ENCODE data around the gene PTBP3. TPM values are rescaled to one million over a fixed set of nuclear protein-coding genes. Genes with fewer than 3 reads are reported as not detected.

PTBP3 gene
- polyA plus RNA-seq, 3 donors = 33.6 to 68.3 (median 51.4) TPM

GRCh38 chr9:112369817-112370216 is 36.4 kb upstream of the PTBP3 start:
- H3K27me3 ChIP-seq (ENCODE audit: control insufficient read depth in 2 of 2, insufficient read depth in 2 of 2, low read length in 2 of 2) = peaks cover 0 to 2% of the 10 kb centered on the region in 2 donors
- no peak overlapping the region for H3K4me3 ChIP-seq (replicated peaks in 1 of 3; ENCODE audit: low read depth in 2 of 3, low read length in 3 of 3)
- Mint-ChIP-seq H3K36me3 (peaks cover 3 to 5% of the 10 kb centered on the region in 2 donors), H3K27ac (no peak overlapping the region), H3K4me1 (no peaks in the 10 kb centered on the region), H3K4me3 (no peak overlapping the region), H3K27me3 (ENCODE audit: low read depth in 3 of 3) (peaks cover 0 to 3% (median 3%) of the 10 kb centered on the region in 3 donors), H3K9me3 (peaks cover 29 to 48% (median 40%) of the 10 kb centered on the region in 7 donors)
- no peak overlapping the region for H2AFZ ChIP-seq (ENCODE audit: insufficient read depth, low read depth, low read length, poor library complexity, severe bottlenecking)
- H3K27ac ChIP-seq (ENCODE audit: low read depth in 1 of 2, low read length in 2 of 2) = no peak overlapping the region
- H4K20me1 ChIP-seq (ENCODE audit: insufficient read depth, low read length) = no peaks in the 10 kb centered on the region
- no peak for DNase-seq
- no CpG with 5 or more reads among the region's 1 CpG for WGBS (ENCODE audit: insufficient coverage)
- intact Hi-C loops (cut with micrococcal nuclease) = loop anchor here in 1 of 2 donors (10.0 kb wide), 1 partner anchor 615 kb away; no protein-coding TSS in a partner anchor
- peaks cover 18 to 40% of the 10 kb centered on the region in 2 donors for H3K9me3 ChIP-seq (replicated peaks in 1 of 2; ENCODE audit: control insufficient read depth in 1 of 2, insufficient read depth in 1 of 2, low read length in 2 of 2)
- no peak for TF ChIP-seq CTCF (IDR thresholded peaks at IDR 0.05)
- H3K79me2 ChIP-seq (ENCODE audit: insufficient read depth, low read length) = no peaks in the 10 kb centered on the region
- no peak overlapping the region for H3K9ac ChIP-seq (ENCODE audit: insufficient read depth, low read length, poor library complexity, severe bottlenecking)
- no peaks in the 10 kb centered on the region for H3K36me3 ChIP-seq (replicated peaks in 1 of 2; ENCODE audit: control insufficient read depth in 1 of 2, insufficient read depth in 2 of 2, low read length in 2 of 2)
- no peaks in the 10 kb centered on the region for H3K4me1 ChIP-seq (ENCODE audit: control insufficient read depth in 1 of 2, insufficient read depth in 2 of 2, low read length in 2 of 2)
- H3K4me2 ChIP-seq (replicated peaks; ENCODE audit: extremely low read depth, low read length, poor library complexity, severe bottlenecking) = no peak overlapping the region

GRCh38 chr9:112367465-112367864 is 34.0 kb upstream of the PTBP3 start:
- Histone ChIP-seq H3K4me3 (replicated peaks in 1 of 3; ENCODE audit: low read depth in 2 of 3, low read length in 3 of 3) (no peak overlapping the region), H3K27ac (ENCODE audit: low read depth in 1 of 2, low read length in 2 of 2) (no peak overlapping the region), H3K9ac (ENCODE audit: insufficient read depth, low read length, poor library complexity, severe bottlenecking) (no peak overlapping the region), H3K36me3 (replicated peaks in 1 of 2; ENCODE audit: control insufficient read depth in 1 of 2, insufficient read depth in 2 of 2, low read length in 2 of 2) (no peaks in the 10 kb centered on the region), H3K27me3 (ENCODE audit: control insufficient read depth in 2 of 2, insufficient read depth in 2 of 2, low read length in 2 of 2) (peaks cover 0 to 2% of the 10 kb centered on the region in 2 donors), H2AFZ (ENCODE audit: insufficient read depth, low read depth, low read length, poor library complexity, severe bottlenecking) (no peak overlapping the region), H3K4me1 (ENCODE audit: control insufficient read depth in 1 of 2, insufficient read depth in 2 of 2, low read length in 2 of 2) (no peaks in the 10 kb centered on the region), H4K20me1 (ENCODE audit: insufficient read depth, low read length) (no peaks in the 10 kb centered on the region), H3K79me2 (ENCODE audit: insufficient read depth, low read length) (no peaks in the 10 kb centered on the region), H3K9me3 (replicated peaks in 1 of 2; ENCODE audit: control insufficient read depth in 1 of 2, insufficient read depth in 1 of 2, low read length in 2 of 2) (peaks cover 18 to 40% of the 10 kb centered on the region in 2 donors), H3K4me2 (replicated peaks; ENCODE audit: extremely low read depth, low read length, poor library complexity, severe bottlenecking) (no peak overlapping the region)
- Mint-ChIP-seq H3K27ac (no peak overlapping the region), H3K4me3 (no peak overlapping the region), H3K9me3 (peaks cover 26 to 48% (median 38%) of the 10 kb centered on the region in 7 donors), H3K36me3 (peaks cover 0 to 3% of the 10 kb centered on the region in 2 donors), H3K27me3 (ENCODE audit: low read depth in 3 of 3) (peaks cover 2 to 8% (median 4%) of the 10 kb centered on the region in 3 donors), H3K4me1 (no peaks in the 10 kb centered on the region)
- TF ChIP-seq CTCF (IDR thresholded peaks at IDR 0.05) = no peak
- DNase-seq = no peak
- intact Hi-C loops (cut with micrococcal nuclease) = loop anchor here in 1 of 2 donors (10.0 kb wide), 1 partner anchor 613 kb away; no protein-coding TSS in a partner anchor

Data from CD14-positive monocyte (primary cell).